GM19025 (cell line): ENCODE results near the gene TAGLN.

Experiments used
- ATAC-seq: cut with Tn5 transposase; IDR thresholded peaks from one replicate; pipeline ENCODE4 v1.9.1; 2021; ENCODE audit warnings: mild to moderate bottlenecking, low read depth, moderate library complexity; ENCODE audit not compliant: unreplicated experiment

The TAGLN gene

DNA sequence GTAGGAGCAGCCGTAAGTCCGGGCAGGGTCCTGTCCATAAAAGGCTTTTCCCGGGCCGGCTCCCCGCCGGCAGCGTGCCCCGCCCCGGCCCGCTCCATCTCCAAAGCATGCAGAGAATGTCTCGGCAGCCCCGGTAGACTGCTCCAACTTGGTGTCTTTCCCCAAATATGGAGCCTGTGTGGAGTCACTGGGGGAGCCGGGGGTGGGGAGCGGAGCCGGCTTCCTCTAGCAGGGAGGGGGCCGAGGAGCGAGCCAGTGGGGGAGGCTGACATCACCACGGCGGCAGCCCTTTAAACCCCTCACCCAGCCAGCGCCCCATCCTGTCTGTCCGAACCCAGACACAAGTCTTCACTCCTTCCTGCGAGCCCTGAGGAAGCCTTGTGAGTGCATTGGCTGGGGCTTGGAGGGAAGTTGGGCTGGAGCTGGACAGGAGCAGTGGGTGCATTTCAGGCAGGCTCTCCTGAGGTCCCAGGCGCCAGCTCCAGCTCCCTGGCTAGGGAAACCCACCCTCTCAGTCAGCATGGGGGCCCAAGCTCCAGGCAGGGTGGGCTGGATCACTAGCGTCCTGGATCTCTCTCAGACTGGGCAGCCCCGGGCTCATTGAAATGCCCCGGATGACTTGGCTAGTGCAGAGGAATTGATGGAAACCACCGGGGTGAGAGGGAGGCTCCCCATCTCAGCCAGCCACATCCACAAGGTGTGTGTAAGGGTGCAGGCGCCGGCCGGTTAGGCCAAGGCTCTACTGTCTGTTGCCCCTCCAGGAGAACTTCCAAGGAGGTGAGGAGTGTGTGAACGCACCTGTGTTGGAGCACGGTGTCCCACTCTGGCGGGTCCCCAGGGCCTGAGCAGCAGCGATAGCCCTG is at the start of gene TAGLN:
Gene TAGLN (plus strand): TSS at position 318 of the 863 bp plus-strand sequence. CDS start 3,644 bp downstream, outside the sequence.
- no peak for ATAC-seq

DNA sequence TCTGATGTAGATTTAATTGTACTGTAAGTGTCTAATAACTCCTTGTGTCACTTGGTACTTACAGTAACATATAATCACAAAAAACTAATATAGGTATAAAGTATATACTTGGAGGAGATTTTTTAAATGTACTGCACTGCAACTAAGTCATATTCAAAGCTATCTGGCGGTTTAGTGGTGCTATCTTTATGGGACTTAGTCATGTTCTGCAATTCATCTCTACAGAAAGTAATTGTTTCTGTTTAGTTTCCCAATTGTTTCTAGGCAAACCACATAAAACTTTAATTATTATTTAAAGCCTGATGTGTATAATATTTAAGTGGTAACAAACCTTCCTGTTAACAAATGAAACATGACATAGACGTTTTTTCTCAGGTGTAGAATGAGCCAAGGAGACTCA is 47.1 kb upstream of the TAGLN start:
- no peak for ATAC-seq

DNA sequence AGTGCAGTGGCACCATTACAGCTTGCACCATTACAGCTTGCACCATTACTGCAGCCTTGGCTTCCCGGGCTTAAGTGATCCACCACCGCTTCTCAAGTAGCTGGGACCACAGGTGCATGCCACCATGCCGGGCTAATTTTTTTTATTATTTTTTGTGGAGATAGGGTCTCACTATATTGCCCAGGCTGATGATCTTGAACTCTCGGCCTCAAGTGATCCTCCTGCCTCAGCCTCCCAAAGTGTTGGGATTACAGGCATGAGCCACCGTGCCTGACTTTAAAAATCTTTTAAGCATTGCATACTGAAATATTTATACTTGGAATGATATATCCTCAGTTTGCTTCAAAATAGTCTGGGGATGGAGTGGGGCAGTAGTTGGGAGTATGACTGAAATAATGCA is 44.7 kb upstream of the TAGLN start:
- no peak for ATAC-seq

DNA sequence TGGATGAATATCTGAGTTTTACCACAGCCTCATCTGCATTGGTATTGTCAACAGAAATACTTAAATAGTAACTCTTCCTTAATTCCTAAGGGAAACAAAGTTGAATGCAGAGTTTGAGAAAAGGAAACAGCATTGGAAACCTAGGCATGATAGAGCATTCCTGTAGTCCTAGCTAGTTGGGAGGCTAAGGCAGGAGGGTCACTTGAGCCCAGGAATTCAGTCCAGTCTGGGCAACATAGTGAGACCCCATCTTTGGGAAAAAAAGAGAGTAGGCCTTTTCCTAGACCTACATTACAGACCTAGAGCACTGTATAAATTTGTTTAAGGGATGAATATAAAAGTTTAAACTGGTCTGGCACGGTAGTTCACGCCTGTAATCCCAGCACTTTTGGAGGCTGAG is 41.7 kb upstream of the TAGLN start:
- no peak for ATAC-seq

DNA sequence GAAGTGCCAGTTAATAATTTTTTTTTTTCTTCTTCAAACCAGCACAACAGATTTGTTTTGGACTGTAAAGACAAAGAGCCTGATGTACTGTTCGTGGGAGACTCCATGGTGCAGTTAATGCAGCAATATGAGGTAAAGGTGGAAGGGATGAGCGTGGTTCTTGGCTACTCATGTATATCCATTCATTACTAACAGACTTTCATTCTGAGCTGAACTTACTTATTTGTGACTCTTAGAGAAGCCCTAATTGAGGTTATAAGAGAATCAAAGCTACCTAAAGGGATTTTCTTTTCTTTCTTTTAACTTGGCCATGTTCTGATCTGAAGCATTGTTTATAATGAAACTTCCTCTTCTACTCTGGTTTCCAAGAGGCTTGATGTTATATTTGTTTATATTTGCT is 39.3 kb upstream of the TAGLN start:
- ATAC-seq, result no peak

DNA sequence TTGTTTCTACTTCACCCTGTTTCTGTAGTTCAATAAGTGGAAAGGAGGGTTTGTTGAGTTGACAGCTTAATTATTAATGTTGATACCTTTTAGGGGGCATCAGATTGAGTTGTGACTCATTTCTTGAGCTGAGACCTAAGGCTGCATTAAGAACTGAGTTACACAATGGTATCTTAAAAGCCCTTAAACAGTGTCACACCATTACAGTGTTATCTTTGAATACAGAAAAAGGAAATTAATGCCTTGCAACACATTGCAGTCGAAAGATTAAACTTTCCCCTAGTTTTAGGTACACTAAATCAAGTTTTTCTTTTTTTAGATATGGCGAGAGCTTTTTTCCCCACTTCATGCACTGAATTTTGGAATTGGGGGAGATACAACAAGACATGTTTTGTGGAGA is 38.3 kb upstream of the TAGLN start:
- ATAC-seq, result no peak

DNA sequence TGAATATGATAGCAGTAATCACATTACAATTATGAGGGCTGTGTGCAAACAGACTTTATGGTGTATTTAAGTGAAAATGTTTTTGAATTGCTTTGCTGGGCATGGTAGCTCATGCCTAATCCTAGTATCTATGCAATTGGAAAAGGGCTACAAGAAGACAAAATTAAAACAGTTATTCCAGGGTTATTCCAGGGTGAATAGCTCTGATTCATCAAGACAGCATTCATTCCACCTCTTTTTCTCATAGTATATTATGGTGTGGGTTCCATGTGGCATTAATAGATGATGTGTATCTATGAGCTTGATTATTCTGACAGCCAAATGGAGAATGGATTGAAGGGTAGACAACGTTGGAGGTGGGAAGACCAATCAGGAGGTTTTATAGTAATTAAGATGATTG is 32.7 kb upstream of the TAGLN start:
- no peak for ATAC-seq

DNA sequence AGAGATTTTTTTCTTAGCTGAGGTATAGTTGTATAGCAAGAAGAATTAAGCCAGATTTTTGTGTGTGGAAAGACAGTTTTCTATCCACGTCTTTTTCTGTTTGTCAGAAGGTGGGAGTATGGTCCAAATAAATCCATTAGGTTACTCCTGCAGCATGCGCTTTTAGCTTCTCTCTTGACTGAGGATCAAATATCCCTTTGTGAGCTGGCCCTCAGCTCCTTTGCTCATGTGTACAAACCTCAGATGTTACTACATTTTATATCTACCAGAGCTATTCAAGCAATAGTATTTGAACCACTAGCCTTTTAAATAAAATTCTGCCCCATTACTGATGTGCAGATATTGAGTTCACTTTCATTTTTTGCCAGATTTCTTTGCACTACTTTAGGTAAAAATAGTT is 29.4 kb upstream of the TAGLN start:
- no peak for ATAC-seq

DNA sequence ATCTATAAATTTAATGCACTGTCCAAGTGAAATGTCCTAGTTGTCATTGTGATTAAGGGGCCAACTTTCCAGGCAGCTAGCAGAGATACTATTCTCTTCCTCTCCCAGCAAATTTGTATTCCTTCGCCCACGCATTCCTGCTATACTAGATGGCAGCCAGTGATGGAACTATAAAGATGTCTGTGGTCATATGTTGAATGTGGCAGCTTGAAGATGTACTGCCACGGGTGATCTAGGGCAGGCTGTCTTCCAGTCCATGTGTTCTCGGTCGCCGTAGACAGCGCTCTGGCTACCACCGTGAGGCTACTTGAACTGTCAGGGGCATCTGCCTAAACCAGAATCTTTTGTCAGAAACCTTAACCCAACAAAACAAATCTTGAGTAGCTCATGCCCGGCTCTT is 29.0 kb upstream of the TAGLN start:
- ATAC-seq, result no peak

DNA sequence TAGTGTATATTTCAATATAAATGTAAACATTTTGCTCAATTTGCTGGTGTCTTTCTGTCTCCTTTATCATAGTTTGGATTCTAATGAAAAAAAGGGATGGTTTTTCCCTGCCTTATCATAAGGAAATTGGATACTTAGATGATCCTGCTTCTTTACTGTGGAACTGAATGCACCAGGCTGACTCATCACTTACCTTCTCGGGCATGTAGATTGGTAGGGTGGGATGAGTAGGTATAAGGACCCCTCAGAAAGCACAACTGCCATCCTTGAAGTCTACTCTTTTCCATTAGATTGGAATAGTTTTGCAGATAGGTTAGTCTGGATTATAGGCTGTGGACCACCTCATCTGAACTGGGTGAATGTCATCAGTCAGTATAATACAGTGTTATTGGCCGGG is 28.2 kb upstream of the TAGLN start:
- no peak for ATAC-seq

DNA sequence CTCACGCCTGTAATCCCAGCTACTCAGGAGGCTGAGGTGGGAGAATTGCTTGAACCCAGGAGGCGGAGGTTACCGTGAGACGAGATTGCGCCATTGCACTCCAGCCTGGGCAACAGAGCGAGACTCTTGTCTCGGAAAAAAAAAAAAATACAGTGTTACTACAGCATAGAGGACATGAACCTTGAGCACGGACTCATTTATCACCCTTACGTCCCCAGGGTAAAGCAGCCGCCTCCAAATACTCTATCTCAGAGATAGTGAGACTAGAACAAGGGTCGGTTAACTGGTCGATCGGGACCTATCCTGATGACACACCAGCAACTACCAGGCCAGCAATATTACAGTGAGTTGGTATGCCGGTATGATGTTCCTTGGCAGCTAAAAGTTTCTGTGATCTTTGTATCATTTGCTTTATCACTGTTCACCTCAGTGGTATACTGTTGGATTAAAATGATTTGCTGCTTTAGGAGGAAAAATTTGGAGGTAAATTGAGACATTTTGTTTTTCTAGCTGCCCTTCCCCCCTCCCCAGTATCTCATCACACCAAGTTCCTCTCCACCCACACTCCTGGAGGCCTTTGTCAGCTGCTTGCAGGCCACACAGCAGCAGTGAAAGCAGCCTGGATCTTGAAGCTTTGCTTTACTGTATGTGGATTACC is 27.6 kb upstream of the TAGLN start:
- ATAC-seq, result no peak

DNA sequence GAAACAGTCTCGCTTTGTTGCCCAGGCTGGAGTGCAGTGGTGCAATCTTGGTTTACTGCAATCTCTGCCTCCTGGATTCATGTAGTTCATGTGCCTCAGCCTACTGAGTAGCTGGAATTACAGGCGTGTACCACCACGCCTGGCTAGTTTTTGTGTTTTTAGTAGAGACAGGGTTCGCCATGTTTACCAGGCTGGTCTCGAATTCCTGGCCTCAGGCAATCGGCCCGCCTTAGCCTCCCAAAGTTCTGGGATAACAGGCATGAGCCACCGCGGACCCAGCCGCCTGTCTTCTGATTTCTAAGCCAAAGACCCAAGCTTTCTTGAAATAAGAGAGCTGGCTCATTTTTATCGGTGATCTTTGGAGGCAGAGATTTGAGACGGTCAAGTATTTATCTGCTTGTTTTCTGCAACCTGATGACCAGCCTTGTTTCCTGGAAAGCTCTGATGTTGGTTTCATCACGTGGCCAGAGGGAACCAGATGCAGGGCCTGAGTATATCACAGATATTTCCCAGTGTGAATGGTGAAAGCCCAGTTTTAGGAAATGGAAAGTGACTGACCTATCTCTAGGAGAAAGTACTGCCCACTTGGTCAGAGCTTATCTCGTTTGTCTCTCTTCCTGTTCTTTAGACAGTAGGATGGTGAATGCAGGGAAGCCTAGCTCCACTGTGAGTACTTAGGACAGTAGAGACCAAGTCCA is 26.3 kb upstream of the TAGLN start:
- no peak for ATAC-seq

DNA sequence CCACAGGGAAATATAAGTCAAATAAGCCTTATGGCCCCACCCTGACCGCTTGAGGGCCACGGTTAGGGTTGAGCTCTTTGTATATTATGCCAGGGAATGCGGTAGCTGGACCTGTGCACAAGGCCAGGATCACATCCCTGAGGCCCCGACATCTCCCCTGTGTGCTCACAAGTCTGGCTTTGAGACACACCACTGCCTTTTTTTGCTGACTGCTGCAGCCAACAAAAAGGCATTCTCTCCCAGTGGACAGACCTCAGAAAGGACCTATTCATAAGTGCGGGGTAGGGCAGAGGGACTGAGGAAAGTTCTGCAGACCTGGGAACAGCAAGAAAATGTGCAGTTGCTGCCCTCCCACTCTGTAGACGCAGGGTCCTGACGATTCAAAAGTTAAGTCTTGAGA is 24.1 kb upstream of the TAGLN start:
- no peak for ATAC-seq

DNA sequence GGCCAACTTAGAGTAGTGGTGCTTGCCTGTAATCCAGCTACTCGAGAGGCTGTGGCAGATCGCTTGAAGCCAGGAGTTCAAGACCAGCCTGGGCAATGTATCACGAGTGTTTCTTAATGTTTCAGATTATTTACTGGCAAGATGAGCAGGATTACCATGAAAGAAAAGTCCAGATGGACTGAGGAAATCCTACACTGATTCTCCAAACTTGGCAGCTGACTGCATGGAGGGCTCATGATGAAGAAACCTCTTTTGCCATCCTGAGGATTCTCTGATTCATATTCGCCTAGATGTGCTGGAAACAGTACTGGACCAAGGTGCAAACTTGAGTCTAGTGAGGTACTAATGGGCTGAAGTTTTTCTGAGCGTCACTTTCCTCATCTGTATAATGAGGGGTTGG is 23.4 kb upstream of the TAGLN start:
- no peak for ATAC-seq

DNA sequence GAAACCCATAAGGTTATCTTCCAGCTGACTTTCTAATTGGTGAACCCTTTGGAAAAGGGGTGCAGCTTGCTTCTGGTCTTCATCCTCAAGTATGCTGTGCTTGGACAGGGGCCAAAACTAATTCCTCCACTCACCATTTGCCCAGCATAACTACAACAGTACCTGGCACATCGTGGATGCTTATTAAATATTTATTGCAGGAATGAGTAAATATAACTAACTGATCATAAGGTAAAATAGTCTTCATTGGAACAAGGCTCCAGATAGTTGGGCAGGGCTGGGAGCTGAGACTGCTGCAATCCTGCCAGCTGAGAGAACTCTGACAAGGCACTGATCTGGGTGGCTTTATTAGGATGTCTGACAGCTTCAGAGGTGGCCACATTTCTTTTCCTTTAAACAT is 23.0 kb upstream of the TAGLN start:
- no peak for ATAC-seq

DNA sequence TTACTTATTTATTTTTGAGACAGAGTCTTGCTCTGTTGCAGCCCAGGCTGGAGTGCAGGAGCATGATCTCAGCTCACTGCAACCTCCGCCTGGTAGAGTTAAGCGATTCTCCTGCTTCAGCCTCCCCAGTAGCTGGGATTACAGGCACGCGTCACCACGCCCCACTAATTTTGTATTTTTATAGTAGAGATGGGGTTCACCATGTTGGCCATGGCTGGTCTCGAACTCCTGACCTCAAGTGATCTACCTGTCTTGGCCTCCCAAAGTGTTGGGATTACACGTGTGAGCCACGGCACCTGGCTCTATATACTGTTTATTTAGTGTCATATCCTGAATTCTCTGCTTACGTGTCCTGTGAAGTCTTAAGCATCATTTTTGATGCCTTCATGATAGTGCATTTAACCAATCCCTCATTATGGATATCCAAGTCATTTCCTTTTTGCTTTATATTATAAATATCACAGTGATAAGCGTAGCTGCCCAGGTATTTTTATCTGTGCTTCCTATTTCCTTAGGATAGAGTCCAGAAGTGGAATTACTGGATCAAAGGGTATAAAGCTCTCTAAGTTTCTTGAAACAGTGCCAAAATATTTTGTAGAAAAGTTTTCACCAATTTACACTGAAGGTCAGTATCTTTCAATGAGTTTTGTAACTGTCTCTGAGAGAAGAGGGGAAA is 21.5 kb upstream of the TAGLN start:
- no peak for ATAC-seq

DNA sequence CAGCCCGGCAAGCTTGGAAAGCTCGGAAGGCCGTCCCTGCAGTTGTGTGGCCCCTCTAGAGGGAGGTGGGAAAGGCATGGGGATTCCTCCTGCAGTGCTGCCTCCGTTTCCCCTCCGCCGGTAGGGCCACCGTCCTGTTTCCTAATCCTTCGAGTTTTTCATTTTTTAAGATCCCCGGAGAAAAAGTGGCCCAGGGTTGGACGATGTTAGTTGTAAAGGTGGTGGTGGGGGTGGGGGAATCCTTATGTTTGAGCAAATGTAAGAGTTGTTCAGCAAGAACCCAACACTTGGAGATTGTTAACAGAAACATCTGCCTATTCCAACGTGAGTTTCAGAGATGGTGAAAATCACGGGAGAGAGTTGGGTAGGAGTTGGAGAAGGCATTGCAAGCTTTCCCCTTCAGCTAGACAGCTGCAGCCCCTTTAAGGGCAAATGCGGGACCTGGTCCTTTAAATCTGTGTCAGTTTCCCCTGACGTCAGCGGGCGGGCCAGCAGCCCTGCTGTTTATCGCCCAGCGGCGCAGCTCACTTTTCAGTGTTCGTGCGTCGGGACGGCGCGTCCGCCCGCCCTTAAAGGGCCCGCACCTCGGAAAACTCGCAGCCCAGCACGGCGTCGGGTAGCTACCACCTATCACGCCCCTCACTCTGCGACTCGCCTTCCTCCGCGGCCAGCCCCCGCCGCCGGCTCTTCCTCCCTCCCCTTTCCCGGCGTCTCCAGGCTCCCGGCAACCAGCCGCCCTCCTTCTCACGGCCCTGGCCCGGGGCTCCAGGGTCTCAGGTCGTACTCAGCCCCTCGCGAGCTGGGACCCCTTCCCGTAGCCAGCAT is 20.7 kb upstream of the TAGLN start, which contains the start of gene SIDT2:
Gene SIDT2 (plus strand): TSS at position 534 of the 825 bp plus-strand sequence. CDS start 521 bp downstream, outside the sequence.
- peak; percentile 90 for ATAC-seq

DNA sequence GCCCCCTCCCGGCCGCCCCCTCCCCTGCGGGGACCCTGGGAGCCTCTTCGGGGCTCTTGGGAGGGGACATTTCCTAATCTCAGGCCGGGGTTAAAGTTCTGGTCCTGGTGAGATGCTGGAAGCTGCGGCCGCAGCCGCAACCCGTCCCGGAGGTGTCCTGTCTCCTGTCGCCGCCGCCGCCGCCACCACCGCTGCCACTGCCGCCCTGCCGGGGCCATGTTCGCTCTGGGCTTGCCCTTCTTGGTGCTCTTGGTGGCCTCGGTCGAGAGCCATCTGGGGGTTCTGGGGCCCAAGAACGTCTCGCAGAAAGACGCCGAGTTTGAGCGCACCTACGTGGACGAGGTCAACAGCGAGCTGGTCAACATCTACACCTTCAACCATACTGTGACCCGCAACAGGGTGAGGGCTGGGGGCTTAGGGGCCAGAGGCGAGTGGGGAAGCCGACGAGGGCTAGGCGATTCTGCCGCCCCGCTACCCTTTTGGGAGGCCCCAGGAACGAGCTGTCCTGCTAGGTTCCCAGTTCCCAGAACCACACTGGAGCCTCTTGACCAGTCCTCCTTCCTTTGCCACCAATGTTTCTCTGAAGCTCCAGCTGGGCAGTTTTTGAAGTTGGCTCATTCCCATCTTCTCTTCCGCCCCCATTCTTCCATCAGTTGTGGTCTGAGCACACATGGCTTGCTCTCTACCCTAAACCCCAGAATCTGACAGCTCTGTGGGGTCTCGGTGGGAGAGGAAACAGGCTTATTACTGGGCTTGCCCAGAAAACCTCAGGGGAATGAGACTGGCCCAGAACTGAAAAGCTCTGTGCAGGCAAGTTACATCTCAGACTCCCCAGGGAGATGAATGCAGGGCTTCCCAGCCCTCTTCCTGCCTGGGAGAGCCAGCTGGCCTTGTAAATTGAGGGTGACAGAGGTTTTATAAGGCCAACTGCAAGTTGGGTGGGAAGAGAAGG is 19.8 kb upstream of the TAGLN start:
- ATAC-seq, result peak; percentile 19

DNA sequence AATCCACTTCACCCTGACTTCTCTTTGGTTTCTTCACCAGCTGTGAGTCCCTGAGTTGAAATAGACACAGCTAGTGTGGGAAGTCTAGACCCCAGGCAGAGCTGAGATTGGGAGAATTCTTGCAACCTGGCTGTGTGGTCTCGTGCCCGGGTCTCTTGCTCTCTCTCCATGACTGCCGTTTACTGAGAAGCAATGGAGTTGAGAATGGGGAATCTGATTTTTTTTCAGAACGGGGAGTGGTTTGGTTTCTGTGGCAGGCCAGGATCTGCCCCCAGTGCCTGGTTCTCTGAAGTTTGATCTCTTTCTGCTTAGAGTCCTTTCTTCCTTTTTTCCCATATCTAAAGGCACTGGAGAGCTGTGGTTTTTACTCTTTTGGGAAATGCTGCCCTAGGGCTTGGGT is 19.1 kb upstream of the TAGLN start:
- no peak for ATAC-seq
